PFSK-1 (cell line): Measurements from ENCODE around the gene SATB1.

Source experiments
- SIN3A ChIP-seq: IDR thresholded peaks from 2 replicates; pipeline ENCODE4 v1.6.1; 2012; ENCODE audit warnings: mild to moderate bottlenecking, low read length, moderate library complexity, borderline replicate concordance; ENCODE audit not compliant: insufficient read depth
- TAF1 ChIP-seq: IDR thresholded peaks from 2 replicates; pipeline ENCODE4 v1.6.1; 2012; ENCODE audit warnings: low read length, control low read depth, borderline replicate concordance; ENCODE audit not compliant: insufficient read depth

DNA sequence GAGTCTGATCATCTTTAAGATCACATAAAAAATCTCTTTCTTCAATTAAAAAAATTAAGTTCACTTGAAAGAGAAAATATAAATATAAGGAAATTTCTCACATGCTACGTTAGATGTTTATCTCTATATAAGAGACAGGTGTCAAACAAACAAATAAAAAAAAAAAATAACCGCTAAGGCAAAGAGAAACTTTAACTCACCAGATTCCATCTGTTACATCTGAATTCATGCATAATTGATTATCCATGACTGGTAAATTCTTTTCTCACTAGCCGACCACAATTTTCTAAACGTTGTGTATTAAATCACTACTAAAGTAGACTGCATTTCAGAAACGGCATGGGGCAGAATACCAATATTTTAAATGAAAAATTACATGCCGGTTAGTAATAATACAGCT is 9.6 kb upstream of the SATB1 start:
- TF ChIP-seq SIN3A (no peak), TAF1 (no peak)
